ENCODE measurements around the gene TAF5L.

TAF5L gene

GRCh38 chr1:229547542-229547941 is 78.4 kb downstream of the TAF5L start:
- TF ChIP-seq CTCF (IDR thresholded peaks at IDR 0.05; ENCODE audit: unreplicated experiment in 3 of 3) = no peak
- Mint-ChIP-seq H3K9me3 (no peaks in the 10 kb centered on the region), H3K4me1 (no peaks in the 10 kb centered on the region), H3K27ac (no peak overlapping the region), H3K27me3 (ENCODE audit: low read depth) (no peaks in the 10 kb centered on the region), H3K36me3 (ENCODE audit: low read depth) (peaks cover 42% of the 10 kb centered on the region), H3K4me3 (no peak overlapping the region)

- Mint-ChIP-seq H3K4me1 (no peaks in the 10 kb centered on the region), H3K4me3 (no peak overlapping the region), H3K27me3 (ENCODE audit: low read depth) (no peaks in the 10 kb centered on the region), H3K36me3 (ENCODE audit: low read depth) (peaks cover 59% of the 10 kb centered on the region), H3K9me3 (no peaks in the 10 kb centered on the region), H3K27ac (no peak overlapping the region)
- TF ChIP-seq CTCF (IDR thresholded peaks at IDR 0.05; ENCODE audit: unreplicated experiment in 3 of 3) = no peak
Observed at GRCh38 chr1:229544587-229544986, 81.3 kb downstream of the TAF5L start.
